GM18951 (cell line): Measurements from ENCODE around the gene SP140L.
"Not testable (repeated sequence)": the region's sequence is repeated elsewhere in the genome, so short reads cannot be mapped to it uniquely, and the experiment has no call there.

Experiments used
- POLR2A ChIP-seq: IDR thresholded peaks from 4 replicates; pipeline ENCODE4 v1.6.1; 2011; ENCODE audit warnings: mild to moderate bottlenecking; ENCODE audit not compliant: insufficient read length, insufficient read depth; ENCODE audit errors: extremely low read depth
- in situ Hi-C: fragments of 300-500 bp; cut with MboI; formaldehyde crosslinking; loops from one replicate; pipeline ENCODE4 v1.12.0; 2022; ENCODE audit warnings: low sequenced_read_pairs, mixed read lengths, inconsistent platforms; ENCODE audit not compliant: unreplicated experiment

Gene SP140L

DNA sequence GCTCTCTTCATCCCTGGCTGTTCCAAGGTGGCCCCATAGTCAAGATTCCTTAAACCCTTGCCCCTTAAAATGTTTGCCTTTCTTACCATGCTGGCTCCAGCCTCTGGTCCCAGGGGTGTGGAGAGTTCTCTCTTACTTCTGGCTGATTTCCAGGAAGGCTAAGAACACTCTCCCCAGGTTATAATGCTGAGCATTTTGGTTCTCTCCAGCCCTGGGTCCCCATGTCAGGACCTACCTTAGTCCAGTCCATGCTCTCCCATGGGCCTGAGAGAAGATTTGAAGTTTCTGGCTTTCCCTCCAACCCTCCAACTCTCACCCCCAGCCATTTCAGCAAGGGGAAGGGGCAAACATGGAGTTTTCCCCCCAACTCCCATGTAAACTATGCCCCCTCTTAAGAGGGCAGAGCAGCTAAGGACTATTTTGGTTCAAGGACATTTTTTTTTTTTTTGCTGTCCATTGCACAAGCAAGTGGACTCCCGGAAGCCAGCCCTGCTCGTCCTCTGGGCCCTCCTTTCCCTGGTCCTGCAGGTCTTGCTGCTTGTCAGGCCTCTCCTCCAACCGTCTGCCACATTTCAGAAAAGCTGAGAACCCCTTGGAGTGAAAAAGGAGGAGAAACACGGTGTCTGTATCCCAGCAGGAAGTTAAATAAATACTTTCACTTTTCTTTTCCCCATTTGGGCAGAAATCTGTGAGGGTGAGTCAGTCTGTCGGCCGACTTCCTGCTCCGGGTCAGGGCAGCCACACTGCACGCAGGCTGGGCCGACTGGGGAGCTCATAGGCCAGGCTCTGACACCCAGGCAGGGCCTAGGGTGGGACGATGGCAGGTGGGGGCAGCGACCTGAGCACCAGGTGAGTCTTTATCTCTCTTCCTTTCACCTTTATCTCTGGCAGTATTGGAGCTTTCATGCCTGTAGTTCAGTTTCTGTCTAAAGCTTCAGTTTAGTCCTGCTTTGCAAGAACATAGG lies at the start of gene SP140L:
Gene SP140L (plus strand): TSS at position 741 of the 965 bp plus-strand sequence. CDS start 77 bp downstream, at position 818.
- in situ Hi-C loops: no loop called here

DNA sequence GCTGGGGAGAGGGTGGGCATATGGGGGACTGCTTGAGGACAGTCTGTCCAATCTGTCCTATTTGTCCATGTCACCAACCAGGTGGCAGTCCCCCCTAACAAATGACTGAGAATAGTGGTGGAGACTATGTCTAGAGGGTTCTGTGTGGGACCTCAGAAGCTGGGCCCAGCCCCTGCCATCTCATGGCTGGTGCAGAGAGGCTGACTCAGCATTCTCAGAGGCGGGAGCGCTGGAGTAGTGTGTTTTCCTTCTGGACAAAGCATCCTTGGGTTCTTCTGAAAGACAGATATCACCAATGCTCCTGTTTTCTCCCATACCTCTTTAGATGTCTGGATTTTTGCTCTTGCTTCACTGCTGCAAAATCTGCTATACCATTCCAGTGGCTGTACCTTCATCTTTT lies 44.1 kb upstream of the SP140L start:
- TF ChIP-seq POLR2A: no peak
- in situ Hi-C loops: no loop called here

More for the DNA sequence above, at the start of gene SP140L:
- TF ChIP-seq POLR2A: peak; percentile 70

DNA sequence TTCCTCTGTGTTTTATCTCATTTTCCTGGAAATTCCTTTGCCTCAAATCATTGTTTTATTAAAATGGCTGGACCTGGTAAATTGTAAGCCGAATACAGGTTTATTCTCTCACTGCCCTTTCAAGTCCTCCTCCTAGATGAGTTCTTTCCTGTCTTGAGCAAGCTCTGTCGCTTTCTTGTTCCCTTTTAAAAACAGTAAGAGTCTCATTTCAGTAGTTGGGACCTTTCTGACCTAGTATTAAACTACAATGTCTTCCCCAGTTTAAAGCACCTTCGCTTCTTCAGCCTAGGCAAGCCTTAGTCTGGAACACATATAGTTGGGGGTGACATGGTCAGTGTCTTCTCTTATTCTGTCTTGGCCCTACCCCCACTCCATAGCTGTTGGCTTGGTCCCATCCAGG lies 40.9 kb upstream of the SP140L start:
- in situ Hi-C loops: no loop called here
- no peak for TF ChIP-seq POLR2A

DNA sequence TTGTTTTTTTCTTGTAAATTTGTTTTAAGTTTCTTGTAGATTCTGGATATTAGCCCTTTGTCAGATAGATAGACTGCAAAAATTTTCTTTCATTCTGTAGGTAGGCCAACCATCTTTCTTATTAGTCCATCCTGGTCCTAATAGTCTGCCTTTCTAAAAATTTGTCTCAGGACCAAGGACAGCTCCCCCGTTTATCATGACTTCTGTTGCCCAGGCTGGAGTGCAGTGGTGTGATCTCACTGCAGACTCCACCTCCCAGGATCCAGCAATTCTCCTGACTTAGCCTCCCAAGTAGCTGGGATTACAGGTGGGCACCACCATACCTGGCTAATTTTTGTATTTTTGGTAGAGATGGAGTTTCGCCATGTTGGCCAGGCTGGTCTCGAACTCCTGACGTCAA lies 37.7 kb upstream of the SP140L start:
- in situ Hi-C loops: not testable (repeated sequence)

- in situ Hi-C loops: no loop called here
- TF ChIP-seq POLR2A: no peak
These were observed 31.8 kb upstream of the SP140L start for GRCh38 chr2:230295192-230295591.

DNA sequence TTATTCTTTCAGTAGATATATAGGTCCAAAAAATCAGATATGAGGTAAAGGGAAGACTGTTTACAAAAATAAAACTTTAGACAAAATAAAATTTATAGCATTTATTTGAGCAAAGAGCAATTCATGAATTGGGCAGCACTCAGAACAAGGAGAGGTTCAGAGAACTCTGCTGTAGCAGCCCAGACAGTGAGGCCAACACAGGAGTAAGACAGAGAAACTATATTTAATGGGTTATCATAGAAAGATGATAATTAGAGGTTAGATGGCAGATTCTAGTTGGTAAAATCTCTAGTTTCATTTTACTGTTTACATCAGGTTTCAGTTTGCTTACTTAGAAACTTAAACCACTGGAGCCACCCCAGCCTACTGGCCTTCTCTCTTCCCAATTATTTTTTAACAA lies 30.1 kb upstream of the SP140L start:
- in situ Hi-C loops: no loop called here
- TF ChIP-seq POLR2A: no peak

- no peak for TF ChIP-seq POLR2A
- in situ Hi-C loops: no loop called here
These were observed 27.4 kb upstream of the SP140L start for GRCh38 chr2:230299618-230300017.

DNA sequence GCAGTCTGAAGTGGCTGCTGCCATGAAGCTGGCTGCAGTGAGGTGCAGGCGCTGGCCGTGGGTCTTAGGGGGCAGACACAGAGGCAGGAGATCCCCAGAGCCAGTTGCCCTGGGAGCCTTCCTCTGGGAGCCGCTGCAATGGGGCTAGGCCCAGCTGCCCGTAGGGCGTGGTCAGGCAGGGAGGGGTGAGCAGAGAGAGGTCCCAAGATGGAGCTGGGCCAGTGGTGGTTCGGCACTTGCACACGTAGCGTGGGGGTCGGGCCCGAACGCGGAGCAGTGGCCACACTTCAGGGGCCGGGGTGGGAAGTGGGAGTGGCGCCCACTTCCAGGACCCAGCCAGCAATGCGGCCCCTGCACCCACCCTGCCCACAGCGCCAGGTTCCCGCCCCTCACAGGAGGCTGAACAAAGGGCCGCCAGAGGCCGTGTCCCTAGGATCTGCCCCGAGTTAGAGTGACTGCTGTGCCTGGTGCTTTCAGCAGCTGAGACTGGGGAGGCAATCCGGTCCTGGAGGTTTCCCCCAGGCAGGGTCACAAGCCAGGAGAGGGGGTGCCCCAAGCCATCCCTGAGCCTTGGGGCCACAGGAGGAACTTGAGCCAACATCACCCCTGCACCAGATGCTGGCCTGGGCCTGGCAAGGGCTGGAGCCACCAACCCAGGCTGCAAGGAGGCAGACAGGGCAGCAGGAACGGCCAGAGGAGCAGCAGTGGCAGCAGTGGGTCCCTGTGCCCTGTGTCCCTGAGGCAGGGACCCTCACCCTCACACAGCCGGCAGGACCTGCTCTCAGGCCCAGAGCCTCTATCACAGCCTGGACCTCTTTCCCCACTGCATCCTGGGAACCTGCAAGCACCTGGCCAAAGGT lies 21.3 kb upstream of the SP140L start:
- TF ChIP-seq POLR2A: no peak
- in situ Hi-C loops: no loop called here

DNA sequence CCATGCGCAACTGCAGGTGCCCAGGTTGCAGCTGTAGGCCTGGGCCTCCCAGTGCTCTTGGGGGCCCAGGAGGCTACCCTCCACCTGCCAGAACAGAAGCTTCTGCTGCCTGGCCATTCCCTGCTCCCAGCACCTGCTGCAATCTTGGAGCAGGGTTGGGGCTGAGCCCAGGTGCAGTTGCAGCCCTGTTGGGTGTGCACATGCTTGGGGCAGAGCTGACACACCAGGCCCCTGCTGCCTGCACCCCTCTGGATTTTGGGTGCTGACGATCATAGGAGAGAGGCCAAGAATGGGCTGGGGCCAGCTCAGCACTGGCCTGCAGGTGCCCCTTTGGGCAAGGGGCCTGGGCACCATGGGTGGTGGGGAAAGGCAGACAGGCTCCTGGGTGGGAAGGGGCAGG lies 20.5 kb upstream of the SP140L start:
- in situ Hi-C loops: no loop called here
- TF ChIP-seq POLR2A: no peak

- in situ Hi-C loops: no loop called here
- TF ChIP-seq POLR2A: no peak
These were observed 19.5 kb upstream of the SP140L start for GRCh38 chr2:230307485-230307884.

GRCh38 chr2:230308402-230309000 lies 18.5 kb upstream of the SP140L start:
- in situ Hi-C loops: no loop called here
- no peak for TF ChIP-seq POLR2A

DNA sequence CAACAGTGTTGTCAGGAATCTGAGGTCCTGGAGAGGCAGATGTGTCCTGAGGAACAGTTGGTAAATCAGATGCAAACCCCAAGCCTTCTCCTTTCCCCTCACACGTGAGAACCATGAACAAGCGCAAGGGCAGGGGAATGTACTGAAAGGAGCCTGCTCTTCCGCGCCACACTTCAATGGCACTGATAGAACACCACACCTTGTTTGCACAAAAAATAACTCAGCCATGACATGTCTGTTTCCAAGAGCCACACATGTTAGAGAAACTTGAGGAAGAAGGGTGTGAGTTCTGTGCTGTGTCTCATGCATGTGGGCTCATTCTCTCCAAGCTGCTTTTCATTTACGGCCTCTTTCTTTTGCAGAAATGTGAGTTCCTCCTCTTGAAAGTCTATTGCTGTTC lies 16.2 kb upstream of the SP140L start:
- in situ Hi-C loops: not testable (repeated sequence)

- in situ Hi-C loops: not testable (repeated sequence)
These were observed 15.4 kb upstream of the SP140L start for GRCh38 chr2:230311634-230312033.
